A673 (cell line): ENCODE data around the gene DLK1. TPM values are rescaled to one million over a fixed set of nuclear protein-coding genes. Genes with fewer than 3 reads are reported as not detected.

Experiments used
- BruUV-seq: library from RNA; stranded (reverse); fragments of 400-500 nt; replicated peaks from 2 replicates; lab custom pipeline; 2021; lab: Mats Ljungman, UMichigan
- CTCF ChIA-PET: fragments of 300-600 bp; sonication (Branson Sonifier 250); formaldehyde crosslinking; loops from one replicate; lab custom pipeline; 2022; ENCODE audit warnings: antibody characterized with exemption; lab: Charles Lee
- POLR2A ChIA-PET: fragments of 300-600 bp; sonication (Branson Sonifier 250); formaldehyde crosslinking; loops from one replicate; lab custom pipeline; 2022; ENCODE audit warnings: antibody characterized with exemption; ENCODE audit not compliant: low non-redundant PET; lab: Charles Lee
- DNase-seq: peaks from one replicate; pipeline ENCODE4 v3.0.0-alpha.2; 2015; ENCODE audit warnings: low spot score
- H3K27ac ChIP-seq: fragments of 200-600 bp; sonication (generic); 2 replicates; pipeline ENCODE4 v1.5.1; 2016; ENCODE audit warnings: mixed run types, low read depth, mild to moderate bottlenecking, mixed read lengths, antibody characterized with exemption, low read length; ENCODE audit not compliant: poor library complexity, severe bottlenecking
- H3K27me3 ChIP-seq: fragments of 200-600 bp; sonication (generic); replicated peaks from 2 replicates; pipeline ENCODE4 v1.6.1; 2017; ENCODE audit warnings: mixed run types, low read depth, mild to moderate bottlenecking, mixed read lengths, antibody characterized with exemption, low read length; ENCODE audit not compliant: insufficient read depth, poor library complexity
- H3K36me3 ChIP-seq: fragments of 200-600 bp; sonication (generic); 2 replicates; pipeline ENCODE4 v1.6.1; 2016; ENCODE audit warnings: mixed run types, mild to moderate bottlenecking, mixed read lengths, antibody characterized with exemption, low read length; ENCODE audit not compliant: insufficient read depth, poor library complexity, severe bottlenecking
- H3K4me1 ChIP-seq: fragments of 200-600 bp; sonication (generic); 2 replicates; pipeline ENCODE4 v1.6.1; 2017; ENCODE audit warnings: mixed run types, mild to moderate bottlenecking, mixed read lengths, antibody characterized with exemption, low read length; ENCODE audit not compliant: insufficient read depth, poor library complexity, severe bottlenecking
- H3K4me3 ChIP-seq: fragments of 200-600 bp; sonication (generic); 2 replicates; pipeline ENCODE4 v1.5.1; 2016; ENCODE audit warnings: low read depth, mixed run types, mild to moderate bottlenecking, mixed read lengths, low read length; ENCODE audit not compliant: poor library complexity, severe bottlenecking
- H3K9me3 ChIP-seq: fragments of 200-600 bp; sonication (generic); 2 replicates; pipeline ENCODE4 v1.6.1; 2016; ENCODE audit warnings: mixed run types, low read depth, mild to moderate bottlenecking, mixed read lengths, antibody characterized with exemption, low read length; ENCODE audit not compliant: poor library complexity, severe bottlenecking
- CTCF ChIP-seq: fragments of 300-800, 200-600 bp; sonication (generic); conservative IDR thresholded peaks from 2 replicates; pipeline ENCODE4 v1.5.1; 2017; ENCODE audit warnings: low read depth, mild to moderate bottlenecking, antibody characterized with exemption, low read length, moderate library complexity, mixed read lengths
- EZH2 ChIP-seq: fragments of 200-600 bp; sonication (generic); IDR thresholded peaks from 2 replicates; pipeline ENCODE4 v1.6.1; 2017; ENCODE audit warnings: borderline replicate concordance, low read depth, mild to moderate bottlenecking, mixed read lengths, antibody characterized with exemption, low read length; ENCODE audit not compliant: poor library complexity, severe bottlenecking
- intact Hi-C: fragments of 100-400 bp; cut with micrococcal nuclease; formaldehyde crosslinking; loops from one replicate; pipeline ENCODE4 v1.10.0; 2022; ENCODE audit not compliant: unreplicated experiment
- total RNA-seq: library from RNA; stranded (reverse); gene quantifications from 2 replicates; pipeline ENCODE4 v1.2.3, GENCODE V29; 2021

DLK1 gene
- total RNA-seq, 1 experiment from 2014 or later: not detected

- intact Hi-C loops: no loop called here
- TF ChIP-seq CTCF: no peak
- TF ChIP-seq EZH2: no peak
- H3K27ac ChIP-seq: no peak overlapping the region
- H3K4me1 ChIP-seq: no peaks in the 10 kb centered on the region
- CTCF ChIA-PET: no interaction called here
- H3K4me3 ChIP-seq: no peak overlapping the region
- H3K27me3 ChIP-seq: no peaks in the 10 kb centered on the region
- BruUV-seq: no TSS peak
- POLR2A ChIA-PET: no interaction called here
- DNase-seq: no peak
- no peaks in the 10 kb centered on the region for H3K36me3 ChIP-seq
- H3K9me3 ChIP-seq: no peaks in the 10 kb centered on the region
These were observed 21.0 kb downstream of the DLK1 start for GRCh38 chr14:100747736-100748135.

GRCh38 chr14:100748403-100748802 lies 21.7 kb downstream of the DLK1 start:
- CTCF ChIA-PET: no interaction called here
- Histone ChIP-seq H3K9me3 (no peaks in the 10 kb centered on the region), H3K4me1 (no peaks in the 10 kb centered on the region), H3K27me3 (no peaks in the 10 kb centered on the region), H3K4me3 (no peak overlapping the region), H3K36me3 (no peaks in the 10 kb centered on the region), H3K27ac (no peak overlapping the region)
- POLR2A ChIA-PET: no interaction called here
- BruUV-seq: no TSS peak
- TF ChIP-seq EZH2 (no peak), CTCF (no peak)
- intact Hi-C loops: no loop called here
- DNase-seq: no peak

- TF ChIP-seq EZH2 (no peak), CTCF (no peak)
- CTCF ChIA-PET: no interaction called here
- POLR2A ChIA-PET: no interaction called here
- H3K27ac ChIP-seq: no peak overlapping the region
- no peaks in the 10 kb centered on the region for H3K9me3 ChIP-seq
- intact Hi-C loops: no loop called here
- no peak overlapping the region for H3K4me3 ChIP-seq
- H3K36me3 ChIP-seq: no peaks in the 10 kb centered on the region
- DNase-seq: no peak
- BruUV-seq: no TSS peak
- no peaks in the 10 kb centered on the region for H3K4me1 ChIP-seq
- H3K27me3 ChIP-seq: no peaks in the 10 kb centered on the region
These were observed 22.3 kb downstream of the DLK1 start for GRCh38 chr14:100748944-100749343.
